T-helper 22 cell (primary cell): Measurements from ENCODE around the gene UGT1A3.
"Not testable (repeated sequence)": the region's sequence is repeated elsewhere in the genome, so short reads cannot be mapped to it uniquely, and the experiment has no call there.

Experiments
- DNase-seq: peaks from one replicate; pipeline ENCODE4 v3.0.0-alpha.2; 2020; ENCODE audit warnings: low read depth

The UGT1A3 gene

DNA sequence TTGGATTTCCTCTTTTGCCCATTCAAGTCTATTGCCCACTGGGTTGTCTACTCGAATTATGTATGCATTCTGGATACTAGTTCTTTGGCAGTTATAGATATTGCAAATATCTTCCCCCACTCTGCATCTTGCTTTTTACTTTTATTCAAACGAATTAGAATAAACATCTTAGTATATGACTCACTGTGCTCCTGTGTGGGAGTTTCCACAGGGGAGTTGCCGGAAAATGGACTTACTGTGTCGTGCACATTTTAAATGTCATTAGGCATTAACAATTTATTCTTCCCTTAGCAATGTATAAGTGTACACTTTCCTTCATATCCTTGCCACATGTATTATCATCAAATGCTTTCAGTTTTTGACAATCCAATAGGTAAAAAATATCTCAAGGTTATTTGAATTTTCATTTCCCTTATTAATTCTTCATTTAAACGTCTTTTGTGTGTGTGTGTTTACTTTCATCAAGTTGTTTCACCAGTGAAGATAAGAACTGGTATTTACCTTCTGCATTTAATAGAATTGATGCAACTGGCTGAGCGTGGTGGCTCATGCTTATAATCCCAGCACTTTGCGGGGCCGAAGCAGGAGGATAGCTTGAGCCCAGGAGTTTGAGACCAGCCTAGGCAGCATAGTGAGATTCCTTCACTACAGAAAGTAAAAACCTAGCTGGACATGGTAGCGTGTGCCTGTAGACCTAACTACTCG, 20.8 kb upstream of the UGT1A3 start:
- no peak for DNase-seq

- DNase-seq: no peak
Measured at GRCh38 chr2:233708942-233709341, 19.9 kb upstream of the UGT1A3 start.

DNA sequence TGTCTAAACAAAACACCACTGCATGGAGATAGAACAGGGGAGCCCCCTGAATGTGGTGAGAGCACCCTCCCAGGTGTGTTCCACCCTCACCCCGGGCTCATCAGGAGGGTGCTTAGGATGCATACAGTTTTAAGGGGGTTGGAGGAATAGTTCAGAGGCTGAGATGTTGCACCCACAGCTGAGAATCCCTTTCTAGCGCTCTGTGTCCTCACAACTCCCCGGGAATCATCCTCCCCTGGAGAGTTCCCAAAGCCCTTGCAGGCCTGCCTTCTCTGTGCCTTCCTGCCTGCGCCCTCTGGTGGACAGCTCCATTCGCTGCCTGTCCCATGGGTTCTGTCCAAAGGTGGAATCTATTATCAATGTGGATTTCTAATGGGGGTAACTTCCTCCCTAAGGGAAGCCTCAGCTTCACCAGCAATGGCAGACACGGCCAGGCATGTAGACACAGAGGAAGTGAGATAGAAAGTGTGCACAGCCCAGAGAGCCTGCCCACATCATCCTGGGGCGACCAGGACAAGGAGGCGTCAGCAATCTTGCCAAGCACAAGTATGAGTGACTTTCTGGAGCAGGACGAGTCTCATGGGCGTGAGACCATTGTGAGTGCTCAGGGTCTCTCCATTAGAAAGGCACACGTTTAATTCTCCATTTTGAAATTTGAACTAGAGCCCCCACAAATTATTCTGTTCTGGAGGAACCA, 17.4 kb upstream of the UGT1A3 start:
- DNase-seq: peak; percentile 7

- DNase-seq: no peak
Measured at GRCh38 chr2:233712611-233713261, 16.1 kb upstream of the UGT1A3 start, which contains the start of gene UGT1A5. UGT1A5 (plus strand) TSS chr2:233712907; CDS start chr2:233712992, 85 bp downstream.

DNA sequence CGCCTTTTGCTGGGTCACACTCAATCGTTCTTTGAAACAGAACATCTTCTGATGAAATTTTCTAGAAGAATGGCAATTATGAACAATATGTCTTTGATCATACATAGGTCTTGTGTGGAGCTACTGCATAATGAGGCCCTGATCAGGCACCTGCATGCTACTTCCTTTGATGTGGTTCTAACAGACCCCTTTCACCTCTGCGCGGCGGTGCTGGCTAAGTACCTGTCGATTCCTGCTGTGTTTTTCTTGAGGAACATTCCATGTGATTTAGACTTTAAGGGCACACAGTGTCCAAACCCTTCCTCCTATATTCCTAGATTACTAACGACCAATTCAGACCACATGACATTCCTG, 15.6 kb upstream of the UGT1A3 start:
- no peak for DNase-seq

DNA sequence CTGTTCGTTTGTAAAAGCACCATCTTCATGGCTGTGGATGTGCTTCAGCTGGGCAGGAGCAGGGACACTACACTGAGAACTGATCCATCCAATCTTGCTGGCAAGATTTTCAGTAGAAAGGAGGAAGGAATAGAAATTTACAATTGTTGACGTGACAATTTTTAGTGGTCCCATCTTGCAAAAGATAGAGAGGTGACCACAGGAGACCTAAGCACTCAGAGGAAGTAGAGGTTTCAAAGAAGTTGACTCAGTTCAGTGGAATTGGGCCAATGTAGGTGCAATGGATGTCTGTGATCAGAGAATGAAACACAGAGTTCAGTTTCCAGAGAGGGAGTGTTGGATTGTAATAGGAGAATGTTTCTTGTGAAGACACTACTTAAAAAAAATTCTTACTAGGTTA, 14.7 kb upstream of the UGT1A3 start:
- no peak for DNase-seq

DNA sequence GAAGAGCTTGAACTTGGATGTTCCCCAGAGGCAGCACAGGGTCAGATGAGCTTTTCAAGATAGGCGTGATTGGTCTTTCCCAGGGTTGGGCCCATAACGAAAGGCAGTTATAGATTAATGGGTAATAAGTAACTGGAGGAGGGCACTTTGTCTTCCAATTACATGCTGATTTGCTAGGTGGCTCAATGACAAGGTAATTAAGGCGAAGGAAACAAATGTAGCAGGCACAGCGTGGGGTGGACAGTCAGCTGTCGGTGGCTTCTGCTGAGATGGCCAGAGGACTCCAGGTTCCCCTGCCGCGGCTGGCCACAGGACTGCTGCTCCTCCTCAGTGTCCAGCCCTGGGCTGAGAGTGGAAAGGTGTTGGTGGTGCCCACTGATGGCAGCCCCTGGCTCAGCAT, 10.3 kb upstream of the UGT1A3 start, which contains the start of gene UGT1A4:
Gene UGT1A4 (plus strand): TSS at position 185 of the 400 bp plus-strand sequence. CDS start 85 bp downstream, at position 270.
- no peak for DNase-seq

GRCh38 chr2:233736868-233737653, 8.2 kb downstream of the UGT1A3 start:
- not testable (repeated sequence) for DNase-seq

GRCh38 chr2:233740870-233741269, 12.0 kb downstream of the UGT1A3 start:
- no peak for DNase-seq

- no peak for DNase-seq
Measured at GRCh38 chr2:233743464-233744259, 14.8 kb downstream of the UGT1A3 start.

- DNase-seq: no peak
Measured at GRCh38 chr2:233745073-233745755, 16.4 kb downstream of the UGT1A3 start.

DNA sequence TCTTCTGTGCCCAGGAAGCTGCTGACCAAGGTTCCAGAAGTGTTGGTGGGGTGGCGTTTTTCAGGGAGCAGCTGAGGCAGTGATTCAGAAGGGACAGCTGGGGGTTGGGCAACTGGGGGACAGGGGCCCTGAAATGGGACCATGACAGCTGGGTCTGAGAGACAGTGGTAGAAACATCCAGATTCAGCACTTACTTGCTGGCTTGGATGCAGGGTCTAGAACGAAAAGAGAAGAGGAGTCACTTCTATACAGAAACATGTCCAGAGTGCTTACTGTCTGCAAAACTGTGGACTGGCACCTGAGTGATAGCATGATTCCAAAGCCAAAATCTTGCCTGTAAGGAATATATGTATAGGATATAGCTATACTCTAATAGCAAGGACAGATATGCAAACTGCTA, 17.0 kb downstream of the UGT1A3 start:
- not testable (repeated sequence) for DNase-seq

GRCh38 chr2:233746475-233747282, 17.8 kb downstream of the UGT1A3 start:
- no peak for DNase-seq

DNA sequence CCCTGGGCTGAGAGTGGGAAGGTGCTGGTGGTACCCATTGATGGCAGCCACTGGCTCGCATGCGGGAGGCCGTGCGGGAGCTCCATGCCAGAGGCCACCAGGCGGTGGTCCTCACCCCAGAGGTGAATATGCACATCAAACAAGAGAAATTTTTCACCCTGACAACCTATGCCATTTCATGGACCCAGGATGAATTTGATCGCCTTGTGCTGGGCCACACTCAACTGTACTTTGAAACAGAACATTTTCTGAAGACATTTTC, 18.4 kb downstream of the UGT1A3 start:
- no peak for DNase-seq

DNA sequence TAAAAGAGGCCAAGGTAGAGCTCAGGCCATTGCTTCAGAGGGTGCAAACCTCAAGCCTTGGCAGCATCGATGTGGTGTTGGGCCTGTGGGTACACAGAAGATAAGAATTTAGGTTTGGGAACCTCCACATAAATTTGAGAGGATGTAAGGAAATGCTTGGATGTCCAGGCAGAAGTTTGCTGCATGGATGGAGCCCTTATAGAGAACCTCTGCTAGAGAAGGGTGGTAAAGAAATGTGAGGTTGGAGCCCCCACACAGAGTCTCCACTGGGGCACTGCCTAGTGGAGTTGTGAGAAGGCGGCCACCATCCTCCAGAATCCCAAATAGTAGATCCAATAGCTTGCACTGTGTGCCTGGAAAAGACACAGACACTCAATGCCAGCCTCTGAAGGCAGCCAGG, 21.8 kb downstream of the UGT1A3 start:
- not testable (repeated sequence) for DNase-seq

GRCh38 chr2:233751212-233752009, 22.6 kb downstream of the UGT1A3 start:
- DNase-seq: not testable (repeated sequence)

DNA sequence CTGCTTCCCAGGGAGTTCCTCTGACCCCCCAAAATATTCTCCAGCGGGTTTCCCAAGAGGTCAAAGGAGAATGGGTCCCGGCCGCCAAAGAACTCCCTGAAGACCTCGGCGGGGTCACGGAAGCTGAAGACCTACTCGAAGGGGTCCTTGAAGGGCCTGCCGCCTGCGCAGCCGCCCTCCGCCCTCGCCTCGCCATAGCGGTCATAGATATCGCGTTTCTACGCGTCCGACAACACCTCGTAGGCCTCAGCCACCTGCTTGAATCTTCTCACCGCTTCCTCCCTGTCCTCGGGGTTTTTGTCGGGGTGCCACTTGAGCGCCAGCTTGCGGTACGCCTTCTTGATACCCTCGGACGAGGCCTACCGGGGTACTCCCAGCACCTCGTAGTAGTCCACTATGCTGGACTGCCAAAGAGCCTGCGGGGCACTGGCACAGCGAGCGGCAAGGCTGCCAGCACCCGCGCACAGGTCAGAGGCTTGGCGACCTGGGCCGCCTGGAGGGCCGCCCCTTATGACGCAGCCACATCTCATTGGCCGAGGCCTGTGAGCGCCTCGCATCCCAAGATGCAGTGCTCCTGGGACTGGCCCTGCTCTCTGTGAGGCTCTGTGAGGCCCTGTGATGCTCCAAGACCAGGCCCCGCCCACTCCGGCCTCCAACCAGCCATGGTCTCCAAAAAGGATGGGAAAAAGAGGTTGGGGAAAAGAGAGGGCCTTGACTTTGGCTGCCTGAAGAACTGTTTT, 26.2 kb downstream of the UGT1A3 start:
- DNase-seq: no peak

- DNase-seq: no peak
Measured at GRCh38 chr2:233756429-233757081, 27.7 kb downstream of the UGT1A3 start.
